NCI-H2196 (cell line): ENCODE measurements around the gene PHLPP2.
"Not testable (repeated sequence)": the region's sequence is repeated elsewhere in the genome, so short reads cannot be mapped to it uniquely, and the experiment has no call there.

Experiments used
- DNase-seq: peaks from one replicate; lab custom pipeline; 2025; ENCODE audit not compliant: unreplicated experiment; lab: John Stamatoyannopoulos, UW

Gene PHLPP2

GRCh38 chr16:71625113-71625850, 99.2 kb downstream of the PHLPP2 start:
- DNase-seq = no peak

DNA sequence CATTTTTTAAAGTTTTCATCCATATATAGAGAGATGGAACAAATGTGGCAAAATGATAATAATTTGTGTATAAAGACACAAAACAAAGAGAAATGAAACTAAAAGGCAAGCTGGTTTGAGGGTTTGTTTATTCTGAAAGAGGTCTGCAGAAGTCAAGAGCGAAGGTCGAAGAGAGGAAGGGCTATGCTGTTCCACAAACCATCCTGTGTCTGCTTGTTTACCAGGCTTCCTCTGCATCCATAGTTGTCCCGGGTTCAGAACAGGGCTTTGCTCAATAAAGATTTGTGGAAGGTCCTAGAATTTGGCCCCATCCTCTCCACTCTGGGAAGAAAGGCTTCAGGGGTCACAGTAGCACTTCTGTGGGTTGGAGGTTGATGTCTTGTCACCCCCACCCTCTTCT, 100.9 kb downstream of the PHLPP2 start:
- no peak for DNase-seq

GRCh38 chr16:71622088-71622487, 102.4 kb downstream of the PHLPP2 start:
- DNase-seq = no peak

GRCh38 chr16:71618429-71618828, 106.1 kb downstream of the PHLPP2 start:
- no peak for DNase-seq

DNA sequence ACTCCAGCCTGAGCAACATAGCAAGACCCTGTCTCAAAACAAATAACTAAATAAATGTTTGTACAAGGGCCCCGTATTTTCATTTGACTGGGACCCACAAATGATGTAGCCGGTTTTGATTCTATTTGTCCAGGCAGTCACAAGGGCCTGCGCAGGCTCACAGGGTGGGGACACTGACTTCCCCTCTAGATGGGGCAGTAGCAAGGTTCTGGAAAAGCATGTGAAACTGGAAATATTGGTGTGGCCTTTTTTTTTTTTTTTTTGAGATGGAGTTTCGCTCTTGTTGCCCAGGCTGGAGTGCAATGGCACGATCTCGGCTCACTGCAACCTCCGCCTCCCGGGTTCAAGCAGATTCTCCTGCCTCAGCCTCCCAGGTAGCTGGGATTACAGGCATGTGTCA, 109.5 kb downstream of the PHLPP2 start:
- not testable (repeated sequence) for DNase-seq

DNA sequence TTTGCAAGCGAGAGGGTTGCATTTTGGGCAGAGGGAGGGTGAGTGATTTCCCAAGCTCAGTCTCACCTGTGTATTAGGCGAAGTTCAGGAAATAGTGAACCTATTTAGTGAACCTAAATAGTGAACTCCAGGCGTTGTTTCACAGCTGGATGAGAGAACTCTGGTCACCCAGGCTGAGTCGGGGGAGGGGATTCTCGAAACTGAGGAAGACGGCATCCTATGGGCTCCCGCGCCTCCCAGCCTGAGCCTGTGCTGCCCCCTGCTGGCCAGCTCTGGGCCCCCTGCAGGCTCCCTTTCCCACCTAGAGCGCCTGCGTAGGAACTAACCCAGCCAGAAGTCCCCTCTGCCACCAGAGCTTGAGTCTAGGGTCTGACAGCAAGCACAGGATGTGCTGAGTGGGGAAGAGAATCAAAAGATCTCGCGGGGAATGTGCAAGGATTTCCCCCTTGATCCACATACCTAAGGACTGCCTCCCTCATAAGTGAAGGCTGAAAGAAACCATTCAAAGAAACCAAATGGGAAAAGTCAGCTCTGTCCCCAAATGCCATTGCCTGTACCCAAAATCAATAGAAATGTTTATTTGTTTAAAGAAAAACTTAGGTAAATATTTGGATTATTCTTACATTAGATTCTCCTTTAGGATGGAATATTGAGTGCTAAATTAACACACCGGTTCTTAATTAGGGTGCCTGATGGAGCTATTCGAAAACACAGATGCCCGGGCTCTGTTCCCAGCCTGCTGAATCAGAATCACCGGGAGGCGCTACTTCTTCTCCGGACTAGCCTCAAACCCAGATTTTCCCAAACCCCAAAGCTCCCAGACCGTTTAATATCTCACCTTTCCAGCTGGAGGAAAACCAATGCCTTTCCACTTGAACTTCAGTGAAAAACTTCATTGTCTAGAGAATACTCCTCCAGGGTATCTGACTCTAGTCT, 113.3 kb downstream of the PHLPP2 start:
- peak; percentile 68 for DNase-seq

DNA sequence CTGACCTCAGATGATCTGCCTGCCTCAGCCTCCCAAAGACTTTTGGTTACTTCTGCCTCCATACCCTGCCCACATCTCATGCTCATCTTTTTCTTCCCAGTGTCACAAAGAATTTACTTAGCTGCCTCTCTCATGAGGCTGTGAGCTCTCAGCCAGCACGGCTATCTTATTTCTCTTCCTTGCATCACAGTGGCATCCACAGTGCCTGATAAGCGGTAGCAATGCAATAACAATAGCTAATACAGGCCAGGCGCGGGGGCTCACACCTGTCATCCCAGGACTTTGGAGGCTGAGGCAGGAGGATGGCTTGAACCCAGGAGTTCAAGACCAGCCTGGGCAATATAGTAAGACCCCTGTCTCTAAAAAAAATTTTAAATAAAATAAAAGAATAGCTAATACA, 114.1 kb downstream of the PHLPP2 start:
- no peak for DNase-seq

DNA sequence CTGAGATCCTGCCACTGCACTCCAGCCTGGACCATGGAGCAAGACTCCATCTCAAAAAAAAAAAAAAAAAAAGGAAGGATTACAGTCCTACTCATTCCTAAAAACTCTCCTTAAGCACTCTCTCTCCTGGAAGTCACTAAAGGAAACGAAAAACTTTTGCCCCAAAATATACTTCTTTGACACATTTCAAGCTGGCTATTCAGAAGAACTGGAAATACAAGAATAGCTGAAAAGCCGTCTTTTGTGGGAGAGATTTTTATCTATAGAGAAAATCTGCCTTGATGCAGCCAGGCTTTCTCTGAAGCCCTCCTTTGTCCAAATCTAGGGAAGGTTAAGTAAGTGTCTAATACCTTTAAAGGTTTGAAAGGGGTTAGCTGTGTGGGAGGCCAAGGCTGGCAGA, 115.4 kb downstream of the PHLPP2 start:
- DNase-seq = no peak

DNA sequence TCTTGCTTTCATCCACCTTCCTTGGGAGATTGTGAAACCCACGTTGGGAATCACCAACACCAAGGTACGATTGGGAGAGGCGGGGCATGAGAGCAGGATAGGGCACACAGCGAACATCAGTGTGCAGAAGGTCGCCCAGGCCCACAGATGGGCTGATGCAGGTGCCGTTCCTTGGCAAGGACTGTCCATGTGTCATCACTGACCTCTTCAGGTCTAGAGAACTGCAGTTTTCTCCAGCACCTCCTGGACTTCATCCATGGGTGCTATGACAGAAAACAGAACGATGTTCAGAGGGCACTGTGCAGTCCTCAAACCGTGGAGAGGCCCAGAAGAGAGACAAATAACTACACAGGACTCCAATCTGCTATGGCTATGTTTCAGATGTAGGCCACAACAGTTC, 123.7 kb downstream of the PHLPP2 start:
- no peak for DNase-seq

GRCh38 chr16:71598426-71598825, 126.1 kb downstream of the PHLPP2 start:
- not testable (repeated sequence) for DNase-seq

- DNase-seq = not testable (repeated sequence)
Measured at GRCh38 chr16:71595340-71595826, 129.1 kb downstream of the PHLPP2 start.
